Skin epidermis (tissue), 12 donors: ENCODE results near the gene IRF2.
A peak's percentile ranks its signal among the peaks of the same experiment; 100 is the strongest.

Source experiments
- H3K27ac ChIP-seq, 21 experiments: fragments of 200-600 bp; sonication (generic) in 11 of 21; one replicate each; pipeline ENCODE4 v1.5.0; 2020; ENCODE audit warnings: mild to moderate bottlenecking in 3 of 21, inconsistent platforms in 2 of 21, moderate library complexity in 2 of 21
- H3K4me3 ChIP-seq, 7 experiments: fragments of 200-600 bp; sonication (generic) in 2 of 7; one replicate each; pipeline ENCODE4 v1.5.0; 2020; ENCODE audit warnings: inconsistent platforms in 2 of 7, mild to moderate bottlenecking in 2 of 7, moderate library complexity in 1 of 7

IRF2 gene

GRCh38 chr4:184453365-184454160 lies 20.8 kb downstream of the IRF2 start:
- no peak overlapping the region for H3K4me3 ChIP-seq
- peak overlapping the region in 17 of 21 experiments; percentile 16 to 82 (median 58) for H3K27ac ChIP-seq

GRCh38 chr4:184452740-184453139 lies 21.6 kb downstream of the IRF2 start:
- H3K27ac ChIP-seq, result peak overlapping the region in 1 of 21 experiments; percentile 75
- no peak overlapping the region for H3K4me3 ChIP-seq

GRCh38 chr4:184451726-184452125 lies 22.6 kb downstream of the IRF2 start:
- no peak overlapping the region for H3K4me3 ChIP-seq
- H3K27ac ChIP-seq, result peak overlapping the region in 3 of 21 experiments; percentile 1 to 23 (median 15)

- H3K4me3 ChIP-seq, result no peak overlapping the region
- peak overlapping the region in 6 of 21 experiments; percentile 1 to 39 (median 24) for H3K27ac ChIP-seq
Measured at GRCh38 chr4:184450743-184451535, 23.4 kb downstream of the IRF2 start.

GRCh38 chr4:184450045-184450444 lies 24.3 kb downstream of the IRF2 start:
- peak overlapping the region in 6 of 21 experiments; percentile 36 to 77 (median 70) for H3K27ac ChIP-seq

GRCh38 chr4:184448821-184449220 lies 25.5 kb downstream of the IRF2 start:
- peak overlapping the region in 18 of 21 experiments; percentile 31 to 81 (median 68) for H3K27ac ChIP-seq
- H3K4me3 ChIP-seq, result peak overlapping the region in 5 of 7 experiments; percentile 1 to 36 (median 7)

More at GRCh38 chr4:184450045-184450444, 24.3 kb downstream of the IRF2 start:
- H3K4me3 ChIP-seq, result no peak overlapping the region

- Histone ChIP-seq H3K27ac (peak overlapping the region in 17 of 21 experiments; percentile 2 to 81 (median 68)), H3K4me3 (peak overlapping the region in 1 of 7 experiments; percentile 36)
Measured at GRCh38 chr4:184448141-184448540, 26.2 kb downstream of the IRF2 start.

- H3K4me3 ChIP-seq, result no peak overlapping the region
- peak overlapping the region in 8 of 21 experiments; percentile 2 to 77 (median 51) for H3K27ac ChIP-seq
Measured at GRCh38 chr4:184447664-184448063, 26.7 kb downstream of the IRF2 start.

- H3K27ac ChIP-seq, result peak overlapping the region in 2 of 21 experiments; percentile 16 to 59
- no peak overlapping the region for H3K4me3 ChIP-seq
Measured at GRCh38 chr4:184446132-184446658, 28.2 kb downstream of the IRF2 start.

GRCh38 chr4:184444953-184445309 lies 29.4 kb downstream of the IRF2 start:
- H3K27ac ChIP-seq, result no peak overlapping the region
- no peak overlapping the region for H3K4me3 ChIP-seq

- no peak overlapping the region for H3K4me3 ChIP-seq
- no peak overlapping the region for H3K27ac ChIP-seq
Measured at GRCh38 chr4:184444215-184444952, 30.0 kb downstream of the IRF2 start.

- Histone ChIP-seq H3K4me3 (no peak overlapping the region), H3K27ac (no peak overlapping the region)
Measured at GRCh38 chr4:184443318-184443717, 31.0 kb downstream of the IRF2 start.

- Histone ChIP-seq H3K4me3 (no peak overlapping the region), H3K27ac (peak overlapping the region in 6 of 21 experiments; percentile 17 to 61 (median 34))
Measured at GRCh38 chr4:184442314-184442635, 32.1 kb downstream of the IRF2 start.

- no peak overlapping the region for H3K4me3 ChIP-seq
- peak overlapping the region in 6 of 21 experiments; percentile 17 to 61 (median 34) for H3K27ac ChIP-seq
Measured at GRCh38 chr4:184441461-184442313, 32.7 kb downstream of the IRF2 start.

GRCh38 chr4:184440595-184441358 lies 33.6 kb downstream of the IRF2 start:
- Histone ChIP-seq H3K27ac (peak overlapping the region in 2 of 21 experiments; percentile 33 to 34), H3K4me3 (no peak overlapping the region)

- Histone ChIP-seq H3K27ac (peak overlapping the region in 2 of 21 experiments; percentile 12 to 34), H3K4me3 (no peak overlapping the region)
Measured at GRCh38 chr4:184439856-184440594, 34.3 kb downstream of the IRF2 start.

GRCh38 chr4:184439386-184439785 lies 35.0 kb downstream of the IRF2 start:
- H3K27ac ChIP-seq, result no peak overlapping the region

More at GRCh38 chr4:184439386-184439785, 35.0 kb downstream of the IRF2 start:
- no peak overlapping the region for H3K4me3 ChIP-seq
